ENCODE results near the gene ZNF280B.

DNA sequence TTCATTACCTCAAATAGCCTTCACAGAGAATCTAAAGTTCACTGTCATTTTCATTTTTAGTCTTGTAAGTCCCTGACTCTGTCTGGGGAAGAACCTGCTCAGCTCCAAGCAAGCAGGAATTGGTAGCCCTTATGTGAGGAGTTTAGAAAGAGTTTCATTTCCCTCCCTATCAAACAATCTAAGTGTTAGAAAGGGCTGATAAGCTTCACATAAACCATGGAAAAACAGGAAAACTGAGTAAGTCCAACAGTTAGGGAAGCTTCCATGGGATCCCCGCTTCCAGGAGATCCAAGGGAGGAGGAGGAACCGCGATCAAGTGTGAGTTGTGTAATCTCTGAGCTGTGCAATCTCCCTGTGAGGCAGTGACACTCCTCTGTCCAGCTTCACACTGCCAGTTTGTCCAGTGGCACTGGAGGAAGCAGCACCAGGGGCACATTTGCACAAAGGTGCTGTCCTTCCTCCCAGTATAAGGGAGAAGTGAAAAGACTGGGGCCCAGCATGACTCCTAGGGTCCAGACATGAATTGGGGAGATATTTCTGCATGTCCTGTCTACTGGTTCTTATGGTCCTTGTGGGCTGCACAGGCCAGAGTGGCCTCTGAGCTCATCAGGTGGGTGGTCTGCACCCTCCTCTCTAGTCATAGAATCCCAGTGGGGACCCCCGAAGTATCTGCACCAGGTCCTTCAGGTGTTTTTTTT, 46.2 kb upstream of the ZNF280B start:
- no peak for TF ChIP-seq CTCF (conservative IDR thresholded peaks at IDR 0.05)
- TF ChIP-seq ZFX (IDR thresholded peaks at IDR 0.05): no peak
